ENCODE data around the gene TYW3.

TYW3 gene

DNA sequence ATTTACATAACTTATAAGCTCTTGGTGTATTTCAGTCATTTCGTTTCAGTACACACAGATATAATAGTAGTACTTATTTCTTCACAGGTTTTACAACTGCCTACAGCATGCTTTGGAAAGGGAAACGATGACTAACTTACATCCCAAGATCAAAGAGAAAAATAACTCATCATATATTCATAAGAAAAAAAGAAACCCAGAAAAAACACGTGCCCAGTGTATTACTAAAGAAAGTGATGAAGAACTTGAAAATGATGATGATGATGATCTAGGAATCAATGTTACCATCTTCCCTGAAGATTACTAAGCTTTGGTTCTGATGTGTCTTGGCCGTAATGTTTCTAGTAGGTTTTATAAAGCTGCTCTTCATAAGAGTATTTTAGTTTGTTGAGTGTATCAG lies 30.9 kb downstream of the TYW3 start:
- Histone ChIP-seq H3K27me3 (ENCODE audit: control insufficient read depth in 1 of 2, insufficient read depth in 1 of 2, low read length in 2 of 2) (no peaks in the 10 kb centered on the region), H3K9ac (ENCODE audit: low read length) (no peak overlapping the region), H2AK5ac (ENCODE audit: low read length, severe bottlenecking) (no peak overlapping the region), H2BK15ac (ENCODE audit: low read depth, poor library complexity, severe bottlenecking) (no peak overlapping the region), H3K36me3 (ENCODE audit: control insufficient read depth in 1 of 2, insufficient read depth in 2 of 2, low read depth in 1 of 2, low read length in 2 of 2) (peaks cover 0 to 41% of the 10 kb centered on the region in 2 experiments), H3K18ac (ENCODE audit: low read depth in 1 of 2, low read length in 2 of 2) (no peak overlapping the region), H3K4me2 (ENCODE audit: low read length, poor library complexity, severe bottlenecking) (no peak overlapping the region), H3K4me1 (ENCODE audit: control insufficient read depth, insufficient read depth, low read depth, low read length) (no peaks in the 10 kb centered on the region), H2BK120ac (ENCODE audit: low read depth, low read length) (no peak overlapping the region), H3K14ac (ENCODE audit: low read length in 2 of 2) (no peak overlapping the region), H3K4me3 (ENCODE audit: insufficient read depth in 1 of 2, low read depth in 1 of 2, low read length in 2 of 2) (no peak overlapping the region), H3K27ac (ENCODE audit: low read length, poor library complexity, severe bottlenecking) (no peak overlapping the region), H4K91ac (ENCODE audit: low read length) (no peak overlapping the region), H3K23ac (ENCODE audit: low read length in 2 of 2) (no peak overlapping the region), H2BK5ac (ENCODE audit: low read depth, low read length, poor library complexity, severe bottlenecking) (no peak overlapping the region), H3K79me1 (replicated peaks; ENCODE audit: low read length, poor library complexity, severe bottlenecking) (no peaks in the 10 kb centered on the region), H2AFZ (ENCODE audit: low read depth, low read length) (no peak overlapping the region), H3K4ac (ENCODE audit: low read depth in 1 of 2, low read length in 2 of 2) (no peak overlapping the region), H2BK12ac (ENCODE audit: low read length in 2 of 2) (no peak overlapping the region), H4K8ac (ENCODE audit: low read length) (no peak overlapping the region), H3K9me3 (ENCODE audit: control insufficient read depth, low read length) (no peaks in the 10 kb centered on the region)
- whole genome bisulfite sequencing: 80% methylated on average over 4 of the region's 4 CpGs
- no peak for DNase-seq

GRCh38 chr1:74766579-74766978 lies 33.6 kb downstream of the TYW3 start:
- no peaks in the 10 kb centered on the region for H3K9me3 ChIP-seq (ENCODE audit: control insufficient read depth, low read length)
- peaks cover 0 to 28% of the 10 kb centered on the region in 2 experiments for H3K36me3 ChIP-seq (ENCODE audit: control insufficient read depth in 1 of 2, insufficient read depth in 2 of 2, low read depth in 1 of 2, low read length in 2 of 2)
- no peak overlapping the region for H2BK5ac ChIP-seq (ENCODE audit: low read depth, low read length, poor library complexity, severe bottlenecking)
- H3K18ac ChIP-seq (ENCODE audit: low read depth in 1 of 2, low read length in 2 of 2): no peak overlapping the region
- H3K27ac ChIP-seq (ENCODE audit: low read length, poor library complexity, severe bottlenecking): no peak overlapping the region
- H3K4ac ChIP-seq (ENCODE audit: low read depth in 1 of 2, low read length in 2 of 2): no peak overlapping the region
- no peak overlapping the region for H2AFZ ChIP-seq (ENCODE audit: low read depth, low read length)
- H2AK5ac ChIP-seq (ENCODE audit: low read length, severe bottlenecking): no peak overlapping the region
- 73% methylated on average over 2 of the region's 2 CpGs for WGBS
- H3K23ac ChIP-seq (ENCODE audit: low read length in 2 of 2): no peak overlapping the region
- no peak overlapping the region for H3K4me3 ChIP-seq (ENCODE audit: insufficient read depth in 1 of 2, low read depth in 1 of 2, low read length in 2 of 2)
- no peak overlapping the region for H3K14ac ChIP-seq (ENCODE audit: low read length in 2 of 2)
- no peak for DNase-seq
- no peak overlapping the region for H2BK12ac ChIP-seq (ENCODE audit: low read length in 2 of 2)
- H3K9ac ChIP-seq (ENCODE audit: low read length): no peak overlapping the region
- H4K8ac ChIP-seq (ENCODE audit: low read length): no peak overlapping the region
- H3K27me3 ChIP-seq (ENCODE audit: control insufficient read depth in 1 of 2, insufficient read depth in 1 of 2, low read length in 2 of 2): no peaks in the 10 kb centered on the region
- no peaks in the 10 kb centered on the region for H3K79me1 ChIP-seq (replicated peaks; ENCODE audit: low read length, poor library complexity, severe bottlenecking)
- H3K4me2 ChIP-seq (ENCODE audit: low read length, poor library complexity, severe bottlenecking): no peak overlapping the region
- H4K91ac ChIP-seq (ENCODE audit: low read length): no peak overlapping the region
- H2BK15ac ChIP-seq (ENCODE audit: low read depth, poor library complexity, severe bottlenecking): no peak overlapping the region
- H2BK120ac ChIP-seq (ENCODE audit: low read depth, low read length): no peak overlapping the region
- no peaks in the 10 kb centered on the region for H3K4me1 ChIP-seq (ENCODE audit: control insufficient read depth, insufficient read depth, low read depth, low read length)

DNA sequence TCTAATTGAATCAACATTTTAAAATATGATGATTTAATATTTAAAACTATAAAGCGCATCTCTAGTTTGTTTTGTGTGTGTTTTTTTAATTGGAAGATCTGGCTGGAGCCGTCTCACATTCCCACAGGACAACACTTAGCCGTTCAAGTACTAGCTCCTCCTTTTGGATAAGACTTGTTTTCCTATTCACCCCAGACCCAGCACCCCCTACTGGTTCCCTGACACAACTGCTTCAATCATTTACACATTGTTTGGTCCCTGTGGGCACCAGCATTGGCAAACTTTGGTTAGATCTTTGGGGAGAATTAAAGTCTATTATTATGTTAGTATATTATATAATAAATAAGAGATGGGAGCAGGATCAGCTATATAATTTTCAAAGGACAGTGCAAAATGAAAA lies 34.5 kb downstream of the TYW3 start:
- no peak overlapping the region for H2BK15ac ChIP-seq (ENCODE audit: low read depth, poor library complexity, severe bottlenecking)
- H3K27me3 ChIP-seq (ENCODE audit: control insufficient read depth in 1 of 2, insufficient read depth in 1 of 2, low read length in 2 of 2): no peaks in the 10 kb centered on the region
- WGBS: 39% methylated on average over 2 of the region's 3 CpGs
- no peak overlapping the region for H3K18ac ChIP-seq (ENCODE audit: low read depth in 1 of 2, low read length in 2 of 2)
- H2AK5ac ChIP-seq (ENCODE audit: low read length, severe bottlenecking): no peak overlapping the region
- H2BK5ac ChIP-seq (ENCODE audit: low read depth, low read length, poor library complexity, severe bottlenecking): no peak overlapping the region
- H3K4ac ChIP-seq (ENCODE audit: low read depth in 1 of 2, low read length in 2 of 2): no peak overlapping the region
- no peak overlapping the region for H3K4me3 ChIP-seq (ENCODE audit: insufficient read depth in 1 of 2, low read depth in 1 of 2, low read length in 2 of 2)
- H3K14ac ChIP-seq (ENCODE audit: low read length in 2 of 2): no peak overlapping the region
- no peaks in the 10 kb centered on the region for H3K9me3 ChIP-seq (ENCODE audit: control insufficient read depth, low read length)
- H3K4me1 ChIP-seq (ENCODE audit: control insufficient read depth, insufficient read depth, low read depth, low read length): no peaks in the 10 kb centered on the region
- no peak overlapping the region for H4K91ac ChIP-seq (ENCODE audit: low read length)
- peak; percentile 1 for DNase-seq
- no peak overlapping the region for H2BK12ac ChIP-seq (ENCODE audit: low read length in 2 of 2)
- H3K27ac ChIP-seq (ENCODE audit: low read length, poor library complexity, severe bottlenecking): no peak overlapping the region
- no peak overlapping the region for H3K9ac ChIP-seq (ENCODE audit: low read length)
- no peaks in the 10 kb centered on the region for H3K79me1 ChIP-seq (replicated peaks; ENCODE audit: low read length, poor library complexity, severe bottlenecking)
- no peak overlapping the region for H2BK120ac ChIP-seq (ENCODE audit: low read depth, low read length)
- H4K8ac ChIP-seq (ENCODE audit: low read length): no peak overlapping the region
- no peak overlapping the region for H3K23ac ChIP-seq (ENCODE audit: low read length in 2 of 2)
- H3K36me3 ChIP-seq (ENCODE audit: control insufficient read depth in 1 of 2, insufficient read depth in 2 of 2, low read depth in 1 of 2, low read length in 2 of 2): peaks cover 0 to 21% of the 10 kb centered on the region in 2 experiments
- no peak overlapping the region for H2AFZ ChIP-seq (ENCODE audit: low read depth, low read length)
- no peak overlapping the region for H3K4me2 ChIP-seq (ENCODE audit: low read length, poor library complexity, severe bottlenecking)

GRCh38 chr1:74771913-74772515 lies 39.1 kb downstream of the TYW3 start:
- Histone ChIP-seq H3K4me3 (ENCODE audit: insufficient read depth in 1 of 2, low read depth in 1 of 2, low read length in 2 of 2) (no peak overlapping the region), H3K4ac (ENCODE audit: low read depth in 1 of 2, low read length in 2 of 2) (no peak overlapping the region), H4K91ac (ENCODE audit: low read length) (no peak overlapping the region), H3K18ac (ENCODE audit: low read depth in 1 of 2, low read length in 2 of 2) (no peak overlapping the region), H3K9me3 (ENCODE audit: control insufficient read depth, low read length) (no peaks in the 10 kb centered on the region), H3K27me3 (ENCODE audit: control insufficient read depth in 1 of 2, insufficient read depth in 1 of 2, low read length in 2 of 2) (no peaks in the 10 kb centered on the region), H3K23ac (ENCODE audit: low read length in 2 of 2) (no peak overlapping the region), H3K14ac (ENCODE audit: low read length in 2 of 2) (no peak overlapping the region), H2AFZ (ENCODE audit: low read depth, low read length) (no peak overlapping the region), H2BK12ac (ENCODE audit: low read length in 2 of 2) (no peak overlapping the region), H3K4me1 (ENCODE audit: control insufficient read depth, insufficient read depth, low read depth, low read length) (no peaks in the 10 kb centered on the region), H3K79me1 (replicated peaks; ENCODE audit: low read length, poor library complexity, severe bottlenecking) (no peaks in the 10 kb centered on the region), H2BK15ac (ENCODE audit: low read depth, poor library complexity, severe bottlenecking) (no peak overlapping the region), H3K4me2 (ENCODE audit: low read length, poor library complexity, severe bottlenecking) (no peak overlapping the region), H3K36me3 (ENCODE audit: control insufficient read depth in 1 of 2, insufficient read depth in 2 of 2, low read depth in 1 of 2, low read length in 2 of 2) (no peaks in the 10 kb centered on the region), H4K8ac (ENCODE audit: low read length) (no peak overlapping the region), H2BK5ac (ENCODE audit: low read depth, low read length, poor library complexity, severe bottlenecking) (no peak overlapping the region), H2AK5ac (ENCODE audit: low read length, severe bottlenecking) (no peak overlapping the region), H3K27ac (ENCODE audit: low read length, poor library complexity, severe bottlenecking) (no peak overlapping the region), H2BK120ac (ENCODE audit: low read depth, low read length) (no peak overlapping the region), H3K9ac (ENCODE audit: low read length) (peak overlapping the region; percentile 4)
- peak; percentile 61 for DNase-seq
- WGBS: no CpG with 5 or more reads among the region's 7 CpGs

Data from mesenchymal stem cell (in vitro differentiated cells and primary cell).